22Rv1 (cell line): ENCODE results near the gene DACH2.

Experiments
- CTCF ChIP-seq: fragments of 450-650 bp; IDR thresholded peaks from 2 replicates; pipeline ENCODE4 v1.5.1; 2017; ENCODE audit warnings: mild to moderate bottlenecking
- ZFX ChIP-seq: fragments of 450-650 bp; IDR thresholded peaks from 2 replicates; pipeline ENCODE4 v1.6.1; 2017; ENCODE audit warnings: antibody characterized with exemption, borderline replicate concordance

- TF ChIP-seq CTCF (no peak), ZFX (no peak)
Measured at GRCh38 chrX:86329174-86329573, 180.9 kb downstream of the DACH2 start.
